A549 (cell line): ENCODE data around the gene IGF2R. TPM values are rescaled to one million over a fixed set of nuclear protein-coding genes. Genes with fewer than 3 reads are reported as not detected.
"Not testable (repeated sequence)": the region's sequence is repeated elsewhere in the genome, so short reads cannot be mapped to it uniquely, and the experiment has no call there.

Experiments
- ATAC-seq, 2 experiments: fragments of 200-7000 bp in 1 of 2; fragments of >200 bp in 1 of 2; cut with Nextera tagmentation in 1 of 2; cut with Tn5 transposase in 1 of 2; 3 replicates each; pipeline versions ENCODE4 v1.8.0 to v1.9.1; 2018 to 2020; ENCODE audit warnings: mild to moderate bottlenecking in 1 of 2, moderate library complexity in 1 of 2
- CTCF ChIA-PET: fragments of 300-600 bp; sonication (Branson Sonifier 250); formaldehyde crosslinking; extraction: SDS; loops from one replicate; lab custom pipeline; 2021; ENCODE audit warnings: antibody characterized with exemption, inconsistent platforms; lab: Yijun Ruan, JAX
- POLR2A ChIA-PET: fragments of 350-600 bp; formaldehyde crosslinking; extraction: SDS; loops from one replicate; lab custom pipeline; 2021; ENCODE audit warnings: antibody characterized with exemption, inconsistent platforms; lab: Yijun Ruan, JAX
- DNase-seq, 2 experiments: peaks; one replicate each; pipeline versions ENCODE4 v3.0.0 to v3.0.0-alpha.2; 2011 to 2016; ENCODE audit warnings: low read depth in 1 of 2, low spot score in 1 of 2
- FAIRE-seq: peaks from 2 replicates; lab custom pipeline; 2011; peaks lifted over from hg19 to GRCh38; lab: Jason Lieb, UNC
- H3K27ac ChIP-seq, 2 experiments: fragments of >200 bp; sonication (Bioruptor Twin); formaldehyde crosslinking; 3 replicates each; pipeline ENCODE4 v1.5.1; 2016 to 2017
- H3K4me1 ChIP-seq: fragments of >200 bp; sonication (Bioruptor Twin); formaldehyde crosslinking; 3 replicates; pipeline ENCODE4 v1.6.1; 2016
- H3K4me2 ChIP-seq: fragments of >200 bp; sonication (Bioruptor Twin); formaldehyde crosslinking; 3 replicates; pipeline ENCODE4 v1.6.1; 2016
- H3K4me3 ChIP-seq: fragments of >200 bp; sonication (Bioruptor Twin); formaldehyde crosslinking; 3 replicates; pipeline ENCODE4 v1.5.1; 2016
- H3K9me3 ChIP-seq: fragments of >200 bp; sonication (Bioruptor Twin); formaldehyde crosslinking; 3 replicates; pipeline ENCODE4 v1.6.1; 2016
- CEBPB ChIP-seq, 2 experiments: fragments of >200 bp in 1 of 2; sonication (Bioruptor Twin) in 1 of 2; formaldehyde crosslinking in 1 of 2; IDR thresholded peaks; 2 replicates each; pipeline ENCODE4 v1.6.1; 2012 to 2016
- EP300 ChIP-seq, 2 experiments: fragments of >200 bp; sonication (Bioruptor Twin); formaldehyde crosslinking; IDR thresholded peaks; 2 replicates in 1 of 2; 3 replicates in 1 of 2; pipeline ENCODE4 v1.6.1; 2016 to 2017
- ESRRA ChIP-seq: fragments of 150-350 bp; IDR thresholded peaks from 2 replicates; pipeline ENCODE4 v1.6.1; 2014; ENCODE audit warnings: mild to moderate bottlenecking, low read length, borderline replicate concordance
- FOSB ChIP-seq: fragments of 250-450 bp; sonication (Bioruptor Pico); IDR thresholded peaks from 2 replicates; pipeline ENCODE4 v1.5.0; 2020; ENCODE audit warnings: mild to moderate bottlenecking, moderate library complexity
- FOXS1 ChIP-seq: fragments of 250-450 bp; sonication (Bioruptor Pico); IDR thresholded peaks from 2 replicates; pipeline ENCODE4 v1.5.0; 2020; ENCODE audit warnings: mild to moderate bottlenecking, moderate library complexity
- GATA3 ChIP-seq: IDR thresholded peaks from 2 replicates; pipeline ENCODE4 v1.6.1; 2012; ENCODE audit warnings: borderline replicate concordance
- HOXA7 ChIP-seq: fragments of 250-450 bp; sonication (Bioruptor Pico); IDR thresholded peaks from 2 replicates; pipeline ENCODE4 v1.5.0; 2020; ENCODE audit warnings: mild to moderate bottlenecking, moderate library complexity
- KDM5A ChIP-seq: fragments of 200-600 bp; sonication (generic); IDR thresholded peaks from 2 replicates; pipeline ENCODE4 v1.6.1; 2016; ENCODE audit warnings: antibody characterized with exemption, mild to moderate bottlenecking
- MAZ ChIP-seq: fragments of 150-350 bp; IDR thresholded peaks from 2 replicates; pipeline ENCODE4 v1.6.1; 2014; ENCODE audit warnings: antibody characterized with exemption, low read depth, low read length, borderline replicate concordance
- NFE2L2 ChIP-seq: fragments of 150-350 bp; conservative IDR thresholded peaks from 2 replicates; pipeline ENCODE4 v1.6.1; 2014; ENCODE audit warnings: low read length
- NR3C1 ChIP-seq: fragments of >200 bp; sonication (Bioruptor Twin); formaldehyde crosslinking; IDR thresholded peaks from 3 replicates; pipeline ENCODE4 v1.6.1; 2017
- PHF8 ChIP-seq: fragments of 200-600 bp; sonication (generic); IDR thresholded peaks from 2 replicates; pipeline ENCODE4 v1.6.1; 2016; ENCODE audit warnings: low read depth, mild to moderate bottlenecking, antibody characterized with exemption, moderate library complexity, borderline replicate concordance
- RARB ChIP-seq: fragments of 250-450 bp; sonication (Bioruptor Pico); IDR thresholded peaks from 2 replicates; pipeline ENCODE4 v1.8.0; 2021; ENCODE audit warnings: mild to moderate bottlenecking, moderate library complexity
- SREBF2 ChIP-seq: fragments of 450-650 bp; IDR thresholded peaks from 2 replicates; pipeline ENCODE4 v1.6.1; 2014; ENCODE audit warnings: mild to moderate bottlenecking, moderate library complexity
- TFCP2L1 ChIP-seq: fragments of 250-450 bp; sonication (Bioruptor Pico); IDR thresholded peaks from 2 replicates; pipeline ENCODE4 v1.5.0; 2021; ENCODE audit warnings: mild to moderate bottlenecking
- TP53 ChIP-seq: fragments of 250-450 bp; sonication (Bioruptor Pico); IDR thresholded peaks from 2 replicates; pipeline ENCODE4 v1.5.0; 2021; ENCODE audit warnings: mild to moderate bottlenecking, moderate library complexity
- ZSCAN20 ChIP-seq: fragments of 250-450 bp; sonication (Bioruptor Pico); IDR thresholded peaks from 2 replicates; pipeline ENCODE4 v1.8.0; 2022; ENCODE audit warnings: mild to moderate bottlenecking, moderate library complexity
- WGBS: methylation state at CpG from one replicate; pipeline ENCODE4 v1.1.6; 2017; ENCODE audit errors: missing lambda C conversion rate; 5-methylcytosine and 5-hydroxymethylcytosine counted together
- polyA plus RNA-seq, 4 experiments: library from polyadenylated mRNA; depleted of rRNA in 3 of 4; stranded (reverse); fragments of >200 nt; fragmentation: RNase III in 1 of 4; extraction: RNeasy Plus Mini Kit Qiagen cat#74134 plus additional on column Dnase treatment in 1 of 4; gene quantifications; 2 replicates in 3 of 4; 3 replicates in 1 of 4; pipeline ENCODE4 v1.2.3, GENCODE V29; 2011 to 2017
- TF ChIP-seq, protein P1 (sequence below): IDR thresholded peaks from 2 replicates; pipeline ENCODE4 v1.6.1; 2012
- TF ChIP-seq, protein P2 (sequence below): fragments of 150-350 bp; IDR thresholded peaks from 2 replicates; pipeline ENCODE4 v1.6.1; 2014; ENCODE audit warnings: low read depth, mild to moderate bottlenecking, low read length
- TF ChIP-seq, protein P3 (sequence below): fragments of 200-600 bp; sonication (generic); IDR thresholded peaks from 2 replicates; pipeline ENCODE4 v1.6.1; 2016; ENCODE audit warnings: antibody characterized with exemption, mild to moderate bottlenecking, moderate library complexity
- TF ChIP-seq, protein P4 (sequence below): fragments of 250-450 bp; sonication (Bioruptor Pico); IDR thresholded peaks from 2 replicates; pipeline ENCODE4 v1.5.0; 2020; ENCODE audit warnings: low read depth, mild to moderate bottlenecking, moderate library complexity

IGF2R gene
- polyA plus RNA-seq, 2 of the 4 experiments (the other 2 are of a cell fraction) = 17.6 to 24.9 TPM

DNA sequence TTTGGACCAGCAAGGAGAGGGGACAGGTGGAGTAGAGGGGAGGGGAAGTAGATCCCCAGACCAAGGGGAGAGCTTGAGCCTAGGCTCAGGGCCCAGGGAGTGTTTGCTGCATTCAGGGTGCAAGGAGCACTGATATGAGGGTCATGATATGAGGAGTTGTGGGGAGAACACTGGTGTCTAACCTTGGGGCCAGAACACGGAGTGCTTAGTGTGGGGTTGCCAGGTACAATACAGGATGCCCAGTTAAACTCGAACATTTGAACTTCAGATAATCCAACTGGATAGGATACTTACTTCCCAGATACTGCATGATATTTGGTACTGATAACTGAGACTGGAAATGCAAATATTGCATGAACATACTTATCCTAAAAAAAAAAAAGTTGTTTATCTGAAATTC lies 155.1 kb downstream of the IGF2R start:
- DNase-seq = no peak
- ChIA-PET POLR2A (no interaction called here), CTCF (no interaction called here)
- no peak overlapping the region for H3K4me2 ChIP-seq
- ATAC-seq = no peak
- no peak for FAIRE-seq
- TF ChIP-seq FOSB (CRISPR knock-in tag) (no peak), ESRRA (no peak), SREBF2 (no peak), RARB (CRISPR knock-in tag) (no peak), GATA3 (no peak), EP300 (IDR thresholded peaks at IDR 0.05) (no peak), MAZ (no peak), TFCP2L1 (no peak), NFE2L2 (no peak), NR3C1 (no peak), PHF8 (no peak), FOXS1 (CRISPR knock-in tag) (no peak), TP53 (CRISPR knock-in tag) (no peak), CEBPB (IDR thresholded peaks at IDR 0.05) (no peak), ZSCAN20 (no peak)
- TF ChIP-seq, protein P1, sequence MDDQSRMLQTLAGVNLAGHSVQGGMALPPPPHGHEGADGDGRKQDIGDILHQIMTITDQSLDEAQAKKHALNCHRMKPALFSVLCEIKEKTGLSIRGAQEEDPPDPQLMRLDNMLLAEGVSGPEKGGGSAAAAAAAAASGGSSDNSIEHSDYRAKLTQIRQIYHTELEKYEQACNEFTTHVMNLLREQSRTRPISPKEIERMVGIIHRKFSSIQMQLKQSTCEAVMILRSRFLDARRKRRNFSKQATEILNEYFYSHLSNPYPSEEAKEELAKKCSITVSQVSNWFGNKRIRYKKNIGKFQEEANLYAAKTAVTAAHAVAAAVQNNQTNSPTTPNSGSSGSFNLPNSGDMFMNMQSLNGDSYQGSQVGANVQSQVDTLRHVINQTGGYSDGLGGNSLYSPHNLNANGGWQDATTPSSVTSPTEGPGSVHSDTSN = no peak
- TF ChIP-seq, protein P2, sequence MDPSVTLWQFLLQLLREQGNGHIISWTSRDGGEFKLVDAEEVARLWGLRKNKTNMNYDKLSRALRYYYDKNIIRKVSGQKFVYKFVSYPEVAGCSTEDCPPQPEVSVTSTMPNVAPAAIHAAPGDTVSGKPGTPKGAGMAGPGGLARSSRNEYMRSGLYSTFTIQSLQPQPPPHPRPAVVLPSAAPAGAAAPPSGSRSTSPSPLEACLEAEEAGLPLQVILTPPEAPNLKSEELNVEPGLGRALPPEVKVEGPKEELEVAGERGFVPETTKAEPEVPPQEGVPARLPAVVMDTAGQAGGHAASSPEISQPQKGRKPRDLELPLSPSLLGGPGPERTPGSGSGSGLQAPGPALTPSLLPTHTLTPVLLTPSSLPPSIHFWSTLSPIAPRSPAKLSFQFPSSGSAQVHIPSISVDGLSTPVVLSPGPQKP = no peak
- TF ChIP-seq, protein P3, sequence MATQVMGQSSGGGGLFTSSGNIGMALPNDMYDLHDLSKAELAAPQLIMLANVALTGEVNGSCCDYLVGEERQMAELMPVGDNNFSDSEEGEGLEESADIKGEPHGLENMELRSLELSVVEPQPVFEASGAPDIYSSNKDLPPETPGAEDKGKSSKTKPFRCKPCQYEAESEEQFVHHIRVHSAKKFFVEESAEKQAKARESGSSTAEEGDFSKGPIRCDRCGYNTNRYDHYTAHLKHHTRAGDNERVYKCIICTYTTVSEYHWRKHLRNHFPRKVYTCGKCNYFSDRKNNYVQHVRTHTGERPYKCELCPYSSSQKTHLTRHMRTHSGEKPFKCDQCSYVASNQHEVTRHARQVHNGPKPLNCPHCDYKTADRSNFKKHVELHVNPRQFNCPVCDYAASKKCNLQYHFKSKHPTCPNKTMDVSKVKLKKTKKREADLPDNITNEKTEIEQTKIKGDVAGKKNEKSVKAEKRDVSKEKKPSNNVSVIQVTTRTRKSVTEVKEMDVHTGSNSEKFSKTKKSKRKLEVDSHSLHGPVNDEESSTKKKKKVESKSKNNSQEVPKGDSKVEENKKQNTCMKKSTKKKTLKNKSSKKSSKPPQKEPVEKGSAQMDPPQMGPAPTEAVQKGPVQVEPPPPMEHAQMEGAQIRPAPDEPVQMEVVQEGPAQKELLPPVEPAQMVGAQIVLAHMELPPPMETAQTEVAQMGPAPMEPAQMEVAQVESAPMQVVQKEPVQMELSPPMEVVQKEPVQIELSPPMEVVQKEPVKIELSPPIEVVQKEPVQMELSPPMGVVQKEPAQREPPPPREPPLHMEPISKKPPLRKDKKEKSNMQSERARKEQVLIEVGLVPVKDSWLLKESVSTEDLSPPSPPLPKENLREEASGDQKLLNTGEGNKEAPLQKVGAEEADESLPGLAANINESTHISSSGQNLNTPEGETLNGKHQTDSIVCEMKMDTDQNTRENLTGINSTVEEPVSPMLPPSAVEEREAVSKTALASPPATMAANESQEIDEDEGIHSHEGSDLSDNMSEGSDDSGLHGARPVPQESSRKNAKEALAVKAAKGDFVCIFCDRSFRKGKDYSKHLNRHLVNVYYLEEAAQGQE = no peak
- no peaks in the 10 kb centered on the region for H3K4me1 ChIP-seq
- no peaks in the 10 kb centered on the region for H3K9me3 ChIP-seq
- WGBS = 23% methylated on average over 2 of the region's 2 CpGs
- H3K27ac ChIP-seq = no peak overlapping the region
- H3K4me3 ChIP-seq = no peak overlapping the region

DNA sequence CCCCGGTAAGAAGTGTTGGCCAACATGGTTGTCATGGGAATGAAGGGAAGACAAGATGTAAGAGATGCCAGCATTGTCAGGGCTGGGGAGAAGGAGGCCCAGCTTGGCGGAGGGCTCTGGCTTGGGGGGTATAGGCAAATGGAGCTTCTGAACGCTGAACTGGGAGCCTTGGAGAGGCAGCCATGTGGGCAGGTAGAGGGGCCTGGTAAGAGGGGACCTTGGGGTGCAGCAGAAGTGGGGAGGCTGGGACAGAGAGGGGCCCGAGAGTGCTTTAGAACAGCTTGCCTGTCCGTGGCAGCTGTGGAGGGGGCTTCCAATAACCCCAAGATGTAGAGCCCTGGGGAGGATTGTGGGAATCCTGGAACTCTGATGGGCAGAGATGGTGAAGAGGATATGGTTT lies 155.7 kb downstream of the IGF2R start:
- Histone ChIP-seq H3K27ac (no peak overlapping the region), H3K9me3 (no peaks in the 10 kb centered on the region), H3K4me3 (no peak overlapping the region), H3K4me1 (peaks cover 6% of the 10 kb centered on the region; the same call in 2 of the 3 replicates), H3K4me2 (no peak overlapping the region)
- ATAC-seq = no peak
- POLR2A ChIA-PET = no interaction called here
- no peak for FAIRE-seq
- WGBS = 54% methylated on average over 5 of the region's 5 CpGs
- DNase-seq = no peak
- TF ChIP-seq HOXA7 = no peak
- TF ChIP-seq FOXS1 (CRISPR knock-in tag) = no peak
- TF ChIP-seq, protein P4, sequence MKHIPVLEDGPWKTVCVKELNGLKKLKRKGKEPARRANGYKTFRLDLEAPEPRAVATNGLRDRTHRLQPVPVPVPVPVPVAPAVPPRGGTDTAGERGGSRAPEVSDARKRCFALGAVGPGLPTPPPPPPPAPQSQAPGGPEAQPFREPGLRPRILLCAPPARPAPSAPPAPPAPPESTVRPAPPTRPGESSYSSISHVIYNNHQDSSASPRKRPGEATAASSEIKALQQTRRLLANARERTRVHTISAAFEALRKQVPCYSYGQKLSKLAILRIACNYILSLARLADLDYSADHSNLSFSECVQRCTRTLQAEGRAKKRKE (CRISPR knock-in tag) = no peak
- TF ChIP-seq, protein P3 = no peak
- TF ChIP-seq GATA3 = no peak
- TF ChIP-seq KDM5A = no peak
- TF ChIP-seq, all 56 proteins: peak for 0
- CTCF ChIA-PET = no interaction called here

DNA sequence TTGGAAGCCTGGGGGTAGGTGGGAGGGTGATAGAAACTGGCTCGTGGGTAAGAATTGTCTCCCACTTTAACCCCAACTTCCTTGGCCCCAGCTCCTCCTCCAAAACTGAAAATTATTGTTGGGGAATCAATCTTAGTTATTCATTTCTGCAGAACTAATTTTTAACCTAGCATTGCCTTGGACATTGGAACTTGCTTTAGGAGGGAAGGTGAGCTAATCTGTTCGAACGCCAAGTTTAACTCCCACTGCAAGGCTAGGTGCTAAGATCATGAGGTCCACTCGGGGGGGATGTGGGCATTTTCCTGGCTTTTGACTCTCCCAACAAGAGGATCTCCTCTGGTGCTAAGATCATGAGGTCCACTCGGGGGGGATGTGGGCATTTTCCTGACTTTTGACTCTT lies 156.2 kb downstream of the IGF2R start:
- CTCF ChIA-PET, ATAC-seq, H3K4me2 ChIP-seq, DNase-seq, FAIRE-seq, H3K27ac ChIP-seq, POLR2A ChIA-PET, H3K9me3 ChIP-seq, H3K4me3 ChIP-seq: not testable (repeated sequence)
- WGBS = 57% methylated on average over 5 of the region's 5 CpGs
- peaks cover 10% of the 10 kb centered on the region; the same call in 2 of the 3 replicates for H3K4me1 ChIP-seq
